Endodermal cell (in vitro differentiated cells): ENCODE data around the gene CNBD2. TPM values are rescaled to one million over a fixed set of nuclear protein-coding genes. Genes with fewer than 3 reads are reported as not detected.
"Not testable (repeated sequence)": the region's sequence is repeated elsewhere in the genome, so short reads cannot be mapped to it uniquely, and the experiment has no call there.

ENCODE experiments used
- DNase-seq: peaks from one replicate; pipeline ENCODE4 v3.0.0-alpha.2; 2017
- H3K27ac ChIP-seq: 2 replicates; pipeline ENCODE4 v1.5.1; 2013; ENCODE audit warnings: mild to moderate bottlenecking, low read depth, low read length, moderate library complexity
- H3K27me3 ChIP-seq: 2 replicates; pipeline ENCODE4 v1.6.1; 2013; ENCODE audit warnings: mild to moderate bottlenecking, low read length, moderate library complexity; ENCODE audit not compliant: insufficient read depth, control insufficient read depth, poor library complexity, severe bottlenecking
- H3K36me3 ChIP-seq: 2 replicates; pipeline ENCODE4 v1.7.0; 2013; ENCODE audit warnings: mild to moderate bottlenecking, low read length, moderate library complexity; ENCODE audit not compliant: control insufficient read depth, insufficient read depth
- H3K4me1 ChIP-seq: one replicate; pipeline ENCODE4 v1.7.0; 2013; ENCODE audit warnings: low read length; ENCODE audit not compliant: control insufficient read depth, insufficient read depth
- H3K4me3 ChIP-seq: 2 replicates; pipeline ENCODE4 v1.5.1; 2013; ENCODE audit warnings: mild to moderate bottlenecking, low read length, moderate library complexity
- H3K9ac ChIP-seq: 2 replicates; pipeline ENCODE4 v1.6.1; 2013; ENCODE audit warnings: mild to moderate bottlenecking, low read length, moderate library complexity; ENCODE audit not compliant: poor library complexity, severe bottlenecking; ENCODE audit errors: extremely low read depth
- H3K9me3 ChIP-seq: 2 replicates; pipeline ENCODE4 v1.6.1; 2013; ENCODE audit warnings: mild to moderate bottlenecking, low read length, moderate library complexity; ENCODE audit not compliant: control insufficient read depth
- H3K27ac Mint-ChIP-seq: 2 replicates; pipeline ENCODE4 v1.8.0; 2020; ENCODE audit warnings: mixed read lengths
- H3K27me3 Mint-ChIP-seq: 2 replicates; pipeline ENCODE4 v1.8.0; 2021; ENCODE audit warnings: mild to moderate bottlenecking, mixed read lengths; ENCODE audit not compliant: insufficient read depth
- H3K36me3 Mint-ChIP-seq: 2 replicates; pipeline ENCODE4 v1.8.0; 2020; ENCODE audit warnings: low read depth, mixed read lengths
- H3K4me1 Mint-ChIP-seq: 2 replicates; pipeline ENCODE4 v1.8.0; 2020; ENCODE audit warnings: mixed read lengths
- H3K4me3 Mint-ChIP-seq: 2 replicates; pipeline ENCODE4 v1.8.0; 2020; ENCODE audit warnings: mild to moderate bottlenecking, moderate library complexity, mixed read lengths
- H3K9me3 Mint-ChIP-seq: 2 replicates; pipeline ENCODE4 v1.8.0; 2020; ENCODE audit warnings: mild to moderate bottlenecking, mixed read lengths
- WGBS, 2 experiments: methylation state at CpG; one replicate each; pipeline versions ENCODE4 v1.1.5 to v1.1.7; 2013; ENCODE audit warnings: missing lambda C conversion rate in 2 of 2, mixed read lengths in 1 of 2; ENCODE audit not compliant: insufficient coverage in 1 of 2, insufficient read length in 1 of 2; 5-methylcytosine and 5-hydroxymethylcytosine counted together
- total RNA-seq, 2 donors: library from RNA; stranded (reverse); fragmentation: NEBNext Ultra II Directional in 1 of 2; extraction: Animal tissue kit (Norgen Biotek cat#: 25700) in 1 of 2; gene quantifications; 2 replicates in 1 of 2; 3 replicates in 1 of 2; pipeline ENCODE4 v1.2.1, GENCODE V29; 2021
- TF ChIP-seq, protein P1 (sequence below): fragments of 200-600 bp; sonication (generic); conservative IDR thresholded peaks from 2 replicates; pipeline ENCODE4 v1.5.0; 2021; ENCODE audit warnings: antibody characterized with exemption, mild to moderate bottlenecking

The CNBD2 gene
- total RNA-seq, 2 donors from 2014 or later: 1.3 to 1.9 TPM

GRCh38 chr20:35956616-35957015 lies 11.8 kb upstream of the CNBD2 start:
- H3K9me3 Mint-ChIP-seq: no peaks in the 10 kb centered on the region

DNA sequence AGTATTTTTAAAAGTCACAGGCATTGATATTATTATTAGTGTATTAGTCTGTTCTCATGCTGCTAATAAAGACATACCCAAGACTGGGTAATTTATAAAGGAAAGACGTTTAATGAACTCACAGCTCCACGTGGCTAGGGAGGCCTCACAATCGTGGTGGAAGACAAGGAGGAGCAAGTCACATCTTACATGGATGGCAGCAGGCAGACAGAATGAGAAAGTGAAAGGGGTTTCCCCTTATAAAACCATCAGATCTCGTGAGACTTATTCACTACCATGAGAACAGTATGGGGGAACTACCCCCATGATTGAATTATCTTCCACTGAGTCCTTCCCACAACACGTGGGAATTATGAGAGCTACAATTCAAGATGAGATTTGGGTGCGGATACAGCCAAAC lies 9.1 kb upstream of the CNBD2 start:
- not testable (repeated sequence) for H3K4me3 ChIP-seq, H3K9ac ChIP-seq, H3K27ac Mint-ChIP-seq

More at GRCh38 chr20:35956616-35957015, 11.8 kb upstream of the CNBD2 start:
- Mint-ChIP-seq H3K4me1 (peaks cover 9% of the 10 kb centered on the region), H3K27ac (no peak overlapping the region), H3K36me3 (no peaks in the 10 kb centered on the region), H3K4me3 (no peak overlapping the region), H3K27me3 (peaks cover 37% of the 10 kb centered on the region)
- no peaks in the 10 kb centered on the region for H3K9me3 ChIP-seq
- H3K4me1 ChIP-seq: no peaks in the 10 kb centered on the region
- peaks cover 3% of the 10 kb centered on the region for H3K36me3 ChIP-seq
- TF ChIP-seq, protein P1, sequence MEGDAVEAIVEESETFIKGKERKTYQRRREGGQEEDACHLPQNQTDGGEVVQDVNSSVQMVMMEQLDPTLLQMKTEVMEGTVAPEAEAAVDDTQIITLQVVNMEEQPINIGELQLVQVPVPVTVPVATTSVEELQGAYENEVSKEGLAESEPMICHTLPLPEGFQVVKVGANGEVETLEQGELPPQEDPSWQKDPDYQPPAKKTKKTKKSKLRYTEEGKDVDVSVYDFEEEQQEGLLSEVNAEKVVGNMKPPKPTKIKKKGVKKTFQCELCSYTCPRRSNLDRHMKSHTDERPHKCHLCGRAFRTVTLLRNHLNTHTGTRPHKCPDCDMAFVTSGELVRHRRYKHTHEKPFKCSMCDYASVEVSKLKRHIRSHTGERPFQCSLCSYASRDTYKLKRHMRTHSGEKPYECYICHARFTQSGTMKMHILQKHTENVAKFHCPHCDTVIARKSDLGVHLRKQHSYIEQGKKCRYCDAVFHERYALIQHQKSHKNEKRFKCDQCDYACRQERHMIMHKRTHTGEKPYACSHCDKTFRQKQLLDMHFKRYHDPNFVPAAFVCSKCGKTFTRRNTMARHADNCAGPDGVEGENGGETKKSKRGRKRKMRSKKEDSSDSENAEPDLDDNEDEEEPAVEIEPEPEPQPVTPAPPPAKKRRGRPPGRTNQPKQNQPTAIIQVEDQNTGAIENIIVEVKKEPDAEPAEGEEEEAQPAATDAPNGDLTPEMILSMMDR: no peak
- no peak overlapping the region for H3K9ac ChIP-seq
- no peak for DNase-seq
- H3K4me3 ChIP-seq: no peak overlapping the region
- peaks cover 7% of the 10 kb centered on the region for H3K27me3 ChIP-seq
- H3K27ac ChIP-seq: no peak overlapping the region

GRCh38 chr20:35963878-35964277 lies 4.5 kb upstream of the CNBD2 start:
- Mint-ChIP-seq H3K27me3 (peaks cover 25% of the 10 kb centered on the region), H3K4me1 (peaks cover 6% of the 10 kb centered on the region), H3K36me3 (no peaks in the 10 kb centered on the region), H3K27ac (no peak overlapping the region), H3K9me3 (no peaks in the 10 kb centered on the region), H3K4me3 (no peak overlapping the region)
- Histone ChIP-seq H3K9me3 (no peaks in the 10 kb centered on the region), H3K4me3 (no peak overlapping the region), H3K27ac (no peak overlapping the region), H3K9ac (no peak overlapping the region), H3K27me3 (peaks cover 10% of the 10 kb centered on the region), H3K4me1 (no peaks in the 10 kb centered on the region), H3K36me3 (no peaks in the 10 kb centered on the region)
- WGBS, 2 experiments: 91 to 100% methylated on average over 3 to 4 of the region's 4 CpGs
- TF ChIP-seq, protein P1: no peak
- no peak for DNase-seq

More for the DNA sequence above, 9.1 kb upstream of the CNBD2 start:
- H3K27me3 Mint-ChIP-seq: peaks cover 39% of the 10 kb centered on the region
- not testable (repeated sequence) for H3K27me3 ChIP-seq, H3K36me3 ChIP-seq, H3K27ac ChIP-seq, H3K36me3 Mint-ChIP-seq, H3K4me3 Mint-ChIP-seq, DNase-seq, H3K4me1 Mint-ChIP-seq, H3K9me3 Mint-ChIP-seq, H3K4me1 ChIP-seq, H3K9me3 ChIP-seq
- 95 to 96% methylated on average over 4 to 6 of the region's 6 CpGs for WGBS, 2 experiments

GRCh38 chr20:35968930-35969329 lies 540 bp downstream of the CNBD2 start:
- Histone ChIP-seq H3K4me3 (no peak overlapping the region), H3K27ac (no peak overlapping the region), H3K9me3 (peaks cover 9% of the 10 kb centered on the region), H3K9ac (no peak overlapping the region), H3K4me1 (no peaks in the 10 kb centered on the region), H3K27me3 (no peaks in the 10 kb centered on the region), H3K36me3 (no peaks in the 10 kb centered on the region)
- H3K9me3 Mint-ChIP-seq: peaks cover 10% of the 10 kb centered on the region
- peaks cover 4% of the 10 kb centered on the region for H3K27me3 Mint-ChIP-seq
- no peaks in the 10 kb centered on the region for H3K36me3 Mint-ChIP-seq
- no peak overlapping the region for H3K27ac Mint-ChIP-seq
- H3K4me3 Mint-ChIP-seq: no peak overlapping the region
- peaks cover 6% of the 10 kb centered on the region for H3K4me1 Mint-ChIP-seq
- 40 to 83% methylated on average over 1 of the region's 1 CpG for WGBS, 2 experiments
- no peak for DNase-seq
- TF ChIP-seq, protein P1: no peak
